ENCODE results near the gene SOD1.

DNA sequence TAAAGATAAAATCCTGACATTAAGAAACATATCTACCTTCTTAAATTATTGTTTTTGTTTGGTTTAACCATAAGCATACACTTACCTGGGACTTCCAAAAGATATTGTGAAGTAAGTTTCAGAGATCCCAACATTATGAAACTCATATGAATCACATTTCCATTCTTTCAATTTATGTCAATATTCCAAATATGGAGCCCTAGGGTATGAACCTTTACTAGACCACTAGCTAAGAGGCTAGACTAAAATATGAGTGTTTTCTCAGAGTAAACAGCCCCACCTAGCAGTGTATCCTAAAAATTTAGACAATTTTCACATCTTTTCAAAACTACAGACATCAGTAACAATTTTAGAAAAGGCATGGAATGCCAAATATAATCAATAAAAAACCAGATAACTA lies 48.0 kb downstream of the SOD1 start:
- TF ChIP-seq, protein P1, sequence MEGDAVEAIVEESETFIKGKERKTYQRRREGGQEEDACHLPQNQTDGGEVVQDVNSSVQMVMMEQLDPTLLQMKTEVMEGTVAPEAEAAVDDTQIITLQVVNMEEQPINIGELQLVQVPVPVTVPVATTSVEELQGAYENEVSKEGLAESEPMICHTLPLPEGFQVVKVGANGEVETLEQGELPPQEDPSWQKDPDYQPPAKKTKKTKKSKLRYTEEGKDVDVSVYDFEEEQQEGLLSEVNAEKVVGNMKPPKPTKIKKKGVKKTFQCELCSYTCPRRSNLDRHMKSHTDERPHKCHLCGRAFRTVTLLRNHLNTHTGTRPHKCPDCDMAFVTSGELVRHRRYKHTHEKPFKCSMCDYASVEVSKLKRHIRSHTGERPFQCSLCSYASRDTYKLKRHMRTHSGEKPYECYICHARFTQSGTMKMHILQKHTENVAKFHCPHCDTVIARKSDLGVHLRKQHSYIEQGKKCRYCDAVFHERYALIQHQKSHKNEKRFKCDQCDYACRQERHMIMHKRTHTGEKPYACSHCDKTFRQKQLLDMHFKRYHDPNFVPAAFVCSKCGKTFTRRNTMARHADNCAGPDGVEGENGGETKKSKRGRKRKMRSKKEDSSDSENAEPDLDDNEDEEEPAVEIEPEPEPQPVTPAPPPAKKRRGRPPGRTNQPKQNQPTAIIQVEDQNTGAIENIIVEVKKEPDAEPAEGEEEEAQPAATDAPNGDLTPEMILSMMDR (IDR thresholded peaks at IDR 0.05 in 2 of 3, conservative IDR thresholded peaks at IDR 0.05 in 1 of 3; ENCODE audit: control insufficient read depth in 2 of 3, extremely low read depth in 1 of 3, insufficient read depth in 1 of 3, low read depth in 3 of 3, low read length in 3 of 3), result no peak
- TF ChIP-seq GABPA (IDR thresholded peaks at IDR 0.05; ENCODE audit: low read depth), result no peak
- no peak for TF ChIP-seq EGR1 (IDR thresholded peaks at IDR 0.05; ENCODE audit: borderline replicate concordance in 1 of 2, low read depth in 2 of 2, low read length in 2 of 2)
- no peak for TF ChIP-seq NR2C1 (IDR thresholded peaks at IDR 0.05)
- TF ChIP-seq FOXM1 (IDR thresholded peaks at IDR 0.05; ENCODE audit: low read depth, low read length), result no peak
- TF ChIP-seq SMARCA5 (IDR thresholded peaks at IDR 0.05), result no peak
- TF ChIP-seq ZNF24 (IDR thresholded peaks at IDR 0.05), result no peak
- TF ChIP-seq POLR2A (IDR thresholded peaks at IDR 0.05; ENCODE audit: low read depth, low read length), result no peak
- TF ChIP-seq SIN3A (IDR thresholded peaks at IDR 0.05; ENCODE audit: low read depth, low read length), result no peak
- TF ChIP-seq ATF7 (IDR thresholded peaks at IDR 0.05; ENCODE audit: low read depth), result no peak
- TF ChIP-seq POLR2AphosphoS5 (IDR thresholded peaks at IDR 0.05; ENCODE audit: low read length), result no peak

Data from GM12878 (cell line).